ENCODE data around the gene CADM1. TPM values are rescaled to one million over a fixed set of nuclear protein-coding genes. Genes with fewer than 3 reads are reported as not detected.

The CADM1 gene
- total RNA-seq, 2 donors from 2014 or later, result 2.5 to 5.5 TPM

- intact Hi-C loops (cut with DNase I), result no loop called here
- no peak for DNase-seq (ENCODE audit: low spot score)
Observed at GRCh38 chr11:115420505-115420904, 83.7 kb downstream of the CADM1 start.

GRCh38 chr11:115418626-115419025 lies 85.6 kb downstream of the CADM1 start:
- intact Hi-C loops (cut with DNase I), result no loop called here
- DNase-seq (ENCODE audit: low spot score), result no peak

- intact Hi-C loops (cut with DNase I), result no loop called here
- DNase-seq (ENCODE audit: low spot score), result no peak
Observed at GRCh38 chr11:115418081-115418480, 86.1 kb downstream of the CADM1 start.

- intact Hi-C loops (cut with DNase I), result no loop called here
Observed at GRCh38 chr11:115411120-115411519, 93.1 kb downstream of the CADM1 start.

GRCh38 chr11:115409691-115410220 lies 94.5 kb downstream of the CADM1 start:
- intact Hi-C loops (cut with DNase I), result no loop called here
- DNase-seq (ENCODE audit: low spot score), result no peak

More at GRCh38 chr11:115411120-115411519, 93.1 kb downstream of the CADM1 start:
- no peak for DNase-seq (ENCODE audit: low spot score)

- intact Hi-C loops (cut with DNase I), result no loop called here
Observed at GRCh38 chr11:115409116-115409670, 95.0 kb downstream of the CADM1 start.

GRCh38 chr11:115408036-115408921 lies 95.9 kb downstream of the CADM1 start:
- intact Hi-C loops (cut with DNase I), result no loop called here
- no peak for DNase-seq (ENCODE audit: low spot score)

More at GRCh38 chr11:115409116-115409670, 95.0 kb downstream of the CADM1 start:
- no peak for DNase-seq (ENCODE audit: low spot score)

GRCh38 chr11:115407496-115407895 lies 96.7 kb downstream of the CADM1 start:
- intact Hi-C loops (cut with DNase I), result no loop called here
- no peak for DNase-seq (ENCODE audit: low spot score)

- intact Hi-C loops (cut with DNase I), result no loop called here
- no peak for DNase-seq (ENCODE audit: low spot score)
Observed at GRCh38 chr11:115406404-115406803, 97.8 kb downstream of the CADM1 start.

GRCh38 chr11:115398333-115399080 lies 105.7 kb downstream of the CADM1 start:
- DNase-seq (ENCODE audit: low spot score), result no peak
- intact Hi-C loops (cut with DNase I), result no loop called here

- intact Hi-C loops (cut with DNase I), result no loop called here
- DNase-seq (ENCODE audit: low spot score), result no peak
Observed at GRCh38 chr11:115396533-115396932, 107.7 kb downstream of the CADM1 start.

GRCh38 chr11:115393950-115394349 lies 110.3 kb downstream of the CADM1 start:
- no peak for DNase-seq (ENCODE audit: low spot score)
- intact Hi-C loops (cut with DNase I), result no loop called here

- intact Hi-C loops (cut with DNase I), result no loop called here
Observed at GRCh38 chr11:115391598-115391997, 112.6 kb downstream of the CADM1 start.

GRCh38 chr11:115391160-115391559 lies 113.1 kb downstream of the CADM1 start:
- intact Hi-C loops (cut with DNase I), result no loop called here
- no peak for DNase-seq (ENCODE audit: low spot score)

More at GRCh38 chr11:115391598-115391997, 112.6 kb downstream of the CADM1 start:
- DNase-seq (ENCODE audit: low spot score), result no peak

GRCh38 chr11:115390441-115390840 lies 113.8 kb downstream of the CADM1 start:
- intact Hi-C loops (cut with DNase I), result no loop called here
- no peak for DNase-seq (ENCODE audit: low spot score)

GRCh38 chr11:115389790-115390189 lies 114.4 kb downstream of the CADM1 start:
- intact Hi-C loops (cut with DNase I), result no loop called here
- no peak for DNase-seq (ENCODE audit: low spot score)

GRCh38 chr11:115385226-115385625 lies 119.0 kb downstream of the CADM1 start:
- DNase-seq (ENCODE audit: low spot score), result no peak
- intact Hi-C loops (cut with DNase I), result no loop called here

GRCh38 chr11:115384236-115384635 lies 120.0 kb downstream of the CADM1 start:
- intact Hi-C loops (cut with DNase I), result no loop called here
- DNase-seq (ENCODE audit: low spot score), result no peak

- no peak for DNase-seq (ENCODE audit: low spot score)
- intact Hi-C loops (cut with DNase I), result no loop called here
Observed at GRCh38 chr11:115383431-115383830, 120.8 kb downstream of the CADM1 start.

GRCh38 chr11:115379528-115379927 lies 124.7 kb downstream of the CADM1 start:
- intact Hi-C loops (cut with DNase I), result no loop called here
- DNase-seq (ENCODE audit: low spot score), result no peak

Measured in posterior vena cava (tissue), 2 donors.